HG02763 (cell line): Measurements from ENCODE around the gene PEX3.

Experiments
- ATAC-seq: cut with Tn5 transposase; IDR thresholded peaks from one replicate; pipeline ENCODE4 v1.9.1; 2021; ENCODE audit warnings: mild to moderate bottlenecking, moderate library complexity; ENCODE audit not compliant: unreplicated experiment

The PEX3 gene

GRCh38 chr6:143536866-143537691, 86.5 kb downstream of the PEX3 start:
- peak; percentile 51 for ATAC-seq

- no peak for ATAC-seq
Observed at GRCh38 chr6:143538374-143538773, 87.8 kb downstream of the PEX3 start.

DNA sequence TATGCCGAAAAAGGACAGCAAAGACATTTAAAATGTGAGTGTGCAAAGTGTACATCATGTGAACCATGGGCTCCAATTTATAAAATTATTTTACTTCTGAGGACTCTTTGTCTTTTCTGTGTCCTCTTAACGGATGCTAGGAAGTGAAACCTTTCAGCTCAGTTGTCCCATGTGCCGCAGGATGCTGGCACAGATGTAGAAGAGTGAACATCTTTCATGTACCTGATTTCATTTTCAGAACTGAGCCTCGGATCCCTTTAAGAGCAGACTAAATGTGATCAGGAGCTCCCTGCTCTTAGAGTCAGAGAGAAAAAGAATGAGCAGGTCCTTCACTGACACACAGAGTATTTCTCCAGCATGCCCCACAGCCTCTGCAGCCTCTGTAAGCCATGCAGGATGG, 88.5 kb downstream of the PEX3 start:
- no peak for ATAC-seq

DNA sequence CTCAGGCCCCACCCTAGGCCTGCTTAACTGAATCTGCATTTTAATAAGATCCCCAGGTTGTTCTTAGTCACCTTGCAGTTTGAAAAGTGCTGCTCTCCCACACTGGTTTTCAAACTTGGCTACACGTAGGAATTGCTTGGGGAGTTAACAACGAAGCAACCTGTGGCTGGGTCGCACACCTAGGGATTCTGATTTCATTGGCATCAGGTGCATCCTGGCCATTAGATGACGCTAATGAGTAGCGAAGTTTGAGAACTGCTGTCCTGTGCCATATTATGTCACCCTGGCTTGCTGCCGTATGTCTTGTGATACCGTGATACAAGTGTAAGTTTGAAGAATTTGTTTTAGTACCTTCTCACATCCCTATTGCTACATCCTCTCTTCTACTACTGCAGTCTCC, 89.1 kb downstream of the PEX3 start:
- ATAC-seq, result no peak

GRCh38 chr6:143540192-143540591, 89.6 kb downstream of the PEX3 start:
- no peak for ATAC-seq
